Transverse colon (tissue), 4 donors: ENCODE data around the gene EGF. TPM values are rescaled to one million over a fixed set of nuclear protein-coding genes. Genes with fewer than 3 reads are reported as not detected.

Experiments
- DNase-seq: peaks from one replicate; pipeline ENCODE4 v3.0.0-alpha.2; 2019
- H3K27ac ChIP-seq, 4 donors: fragments of 200-600 bp; sonication (generic); 2 replicates each; pipeline ENCODE4 v1.5.1; 2016 to 2018; ENCODE audit warnings: inconsistent platforms in 4 of 4
- H3K27me3 ChIP-seq: fragments of 200-600 bp; sonication (generic); 2 replicates; pipeline ENCODE4 v1.5.1; 2017; ENCODE audit warnings: inconsistent platforms
- H3K36me3 ChIP-seq, 4 donors: fragments of 200-600 bp; sonication (generic); 2 replicates each; pipeline ENCODE4 v1.5.1; 2017 to 2019; ENCODE audit warnings: inconsistent platforms in 4 of 4
- H3K4me1 ChIP-seq, 4 donors: fragments of 200-600 bp; sonication (generic); 2 replicates each; pipeline ENCODE4 v1.5.1; 2017 to 2020; ENCODE audit warnings: inconsistent platforms in 4 of 4
- H3K4me3 ChIP-seq, 4 donors: fragments of 200-600 bp; sonication (generic); 1 replicate in 1 of 4; 2 replicates in 3 of 4; pipeline versions ENCODE4 v1.5.1 to v1.6.1; 2017 to 2019; ENCODE audit warnings: inconsistent platforms in 4 of 4
- H3K9me3 ChIP-seq, 2 donors: fragments of 200-600 bp; sonication (generic); 2 replicates each; pipeline ENCODE4 v1.5.1; 2017 to 2019; ENCODE audit warnings: inconsistent platforms in 2 of 2
- CTCF ChIP-seq, 5 experiments: fragments of 200-600 bp in 3 of 5; fragments of 450-650 bp in 2 of 5; sonication (generic) in 3 of 5; IDR thresholded peaks; 1 replicate in 2 of 5; 2 replicates in 3 of 5; pipeline ENCODE4 v1.5.1; 2016 to 2017; ENCODE audit warnings: antibody characterized with exemption in 5 of 5, inconsistent platforms in 3 of 5, mild to moderate bottlenecking in 2 of 5, moderate library complexity in 1 of 5
- EP300 ChIP-seq: sonication (generic); formaldehyde crosslinking; IDR thresholded peaks from one replicate; pipeline ENCODE4 v1.6.1; 2017; ENCODE audit warnings: antibody characterized with exemption, low read depth
- POLR2A ChIP-seq: fragments of 450-650 bp; IDR thresholded peaks from one replicate; pipeline ENCODE4 v1.6.1; 2016; ENCODE audit warnings: antibody characterized with exemption, mild to moderate bottlenecking, moderate library complexity
- POLR2AphosphoS5 ChIP-seq, 3 donors: sonication (generic); formaldehyde crosslinking; IDR thresholded peaks; one replicate each; pipeline ENCODE4 v1.6.1; 2016; ENCODE audit warnings: antibody characterized with exemption in 3 of 3
- WGBS, 2 donors: methylation state at CpG; one replicate each; pipeline ENCODE4 v1.1.5; 2018; ENCODE audit warnings: low coverage in 1 of 2; 5-methylcytosine and 5-hydroxymethylcytosine counted together
- in situ Hi-C, 4 donors: fragments of 200-750 bp; cut with MboI; loops; one replicate each; pipeline versions ENCODE4 v1.15.0 to v1.15.1; 2017; ENCODE audit warnings: low sequenced_read_pairs in 3 of 4, low pct_ligation_motif_present in 1 of 4, low pct_unique_long_range_greater_than_20kb in 1 of 4
- intact Hi-C: fragments of 100-400 bp; cut with DNase I; formaldehyde crosslinking; loops from one replicate; pipeline ENCODE4 v1.15.1; 2023; ENCODE audit warnings: low total_unique reads
- total RNA-seq, 4 donors: library from RNA; depleted of rRNA; stranded (reverse); fragments of >200 nt; gene quantifications; one replicate each; pipeline ENCODE4 v1.1.0, GENCODE V29; 2016

EGF gene
- total RNA-seq, 4 donors from 2014 or later = 0.79 to 3.1 (median 1.1) TPM

GRCh38 chr4:109999585-109999912 lies 86.9 kb downstream of the EGF start:
- intact Hi-C loops (loop anchor here (5.0 kb wide), 1 partner anchor 518 kb away; no protein-coding TSS in a partner anchor), in situ Hi-C loops (loop anchor here in 2 of 4 donors (5.0 kb wide), 1 partner anchor 518 kb away; no protein-coding TSS in a partner anchor)
- Histone ChIP-seq H3K4me3 (no peak overlapping the region), H3K36me3 (no peaks in the 10 kb centered on the region), H3K27me3 (no peaks in the 10 kb centered on the region), H3K4me1 (peaks cover 0 to 5% (median 0%) of the 10 kb centered on the region in 4 donors), H3K9me3 (no peaks in the 10 kb centered on the region), H3K27ac (no peak overlapping the region)
- 66% methylated on average over 9 of the region's 9 CpGs; no CpG with 5 or more reads in 1 of the 2 donors for WGBS, 2 donors
- DNase-seq = no peak
- TF ChIP-seq EP300 (no peak), POLR2A (no peak), CTCF (IDR thresholded peaks at IDR 0.05) (no peak), POLR2AphosphoS5 (IDR thresholded peaks at IDR 0.05) (no peak)

DNA sequence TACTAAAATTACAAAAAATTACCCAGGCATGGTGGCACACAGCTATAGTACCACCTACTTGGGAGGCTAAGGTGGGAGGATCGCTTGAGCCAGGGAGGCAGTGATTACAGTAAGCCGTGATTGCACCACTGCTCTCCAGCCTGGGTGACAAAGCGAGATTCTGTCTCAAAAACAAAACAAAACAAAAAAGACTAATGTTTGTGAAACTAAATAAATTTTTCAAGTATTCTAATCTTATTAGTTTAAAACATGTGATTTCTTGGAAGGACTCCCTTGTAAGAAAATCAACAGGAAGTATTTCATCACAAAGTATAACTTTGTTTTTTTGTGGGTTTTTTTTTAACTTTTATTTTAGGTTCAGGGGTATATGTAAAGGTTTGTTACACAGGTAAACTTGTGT lies 89.6 kb downstream of the EGF start:
- Histone ChIP-seq H3K4me3 (no peak overlapping the region), H3K4me1 (peaks cover 0 to 5% (median 0%) of the 10 kb centered on the region in 4 donors), H3K27ac (no peak overlapping the region), H3K36me3 (no peaks in the 10 kb centered on the region), H3K9me3 (no peaks in the 10 kb centered on the region), H3K27me3 (no peaks in the 10 kb centered on the region)
- intact Hi-C loops = no loop called here
- DNase-seq = no peak
- TF ChIP-seq EP300 (no peak), POLR2AphosphoS5 (IDR thresholded peaks at IDR 0.05) (no peak), POLR2A (no peak), CTCF (IDR thresholded peaks at IDR 0.05) (no peak)
- 64 to 79% methylated on average over 2 to 3 of the region's 3 CpGs for WGBS, 2 donors
- in situ Hi-C loops = loop anchor here in 2 of 4 donors (10.0 to 25.0 kb wide), 3 partner anchors 310 to 502 kb away; no protein-coding TSS in a partner anchor

DNA sequence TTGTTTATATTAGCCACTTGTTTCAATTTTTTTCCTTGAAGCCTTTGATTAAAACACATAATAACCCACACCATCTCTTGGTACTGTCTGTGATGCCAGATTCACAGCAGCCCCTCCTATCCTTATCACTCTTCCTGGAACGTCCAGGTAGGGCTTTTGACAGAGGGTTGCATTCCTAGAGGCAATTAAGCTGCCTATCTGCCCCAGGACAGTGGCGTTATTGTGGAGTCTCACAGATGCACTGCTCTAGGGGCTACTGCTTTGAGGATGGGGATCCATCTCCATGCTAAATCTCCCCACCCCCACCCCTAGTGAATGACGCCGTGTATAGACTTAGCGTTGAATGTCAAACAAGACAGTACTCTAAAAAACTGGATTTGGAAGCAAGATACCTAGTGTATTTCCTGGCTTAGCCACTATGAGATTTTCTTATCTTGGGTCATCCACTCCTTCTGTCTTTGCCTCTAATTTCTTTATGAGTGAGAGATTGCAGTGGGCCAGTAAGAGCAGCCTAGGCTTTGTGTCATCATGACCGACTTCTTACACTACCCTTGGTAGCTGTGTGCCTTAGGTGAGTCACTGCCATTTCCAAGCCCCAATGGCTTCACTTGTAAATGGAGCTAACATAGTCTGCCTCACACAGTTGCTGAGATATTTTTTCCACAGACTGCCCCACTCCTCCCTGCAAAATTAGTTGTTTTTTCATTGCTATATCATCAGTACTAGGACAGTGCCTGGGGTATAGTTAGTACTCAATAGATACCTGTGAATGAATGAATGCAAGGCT lies 90.9 kb downstream of the EGF start:
- intact Hi-C loops (no loop called here), in situ Hi-C loops (loop anchor here in 2 of 4 donors (10.0 to 25.0 kb wide), 3 partner anchors 309 to 501 kb away; no protein-coding TSS in a partner anchor)
- H3K4me1 ChIP-seq = peaks cover 0 to 5% (median 0%) of the 10 kb centered on the region in 4 donors
- no peak for TF ChIP-seq CTCF (IDR thresholded peaks at IDR 0.05)
- TF ChIP-seq POLR2AphosphoS5 (IDR thresholded peaks at IDR 0.05) = no peak
- TF ChIP-seq EP300 = no peak
- TF ChIP-seq POLR2A = no peak
- WGBS, 2 donors = 34 to 68% methylated on average over 3 to 6 of the region's 6 CpGs
- DNase-seq = no peak
- H3K27me3 ChIP-seq = no peaks in the 10 kb centered on the region
- H3K36me3 ChIP-seq = no peaks in the 10 kb centered on the region
- H3K27ac ChIP-seq = no peak overlapping the region
- no peaks in the 10 kb centered on the region for H3K9me3 ChIP-seq
- H3K4me3 ChIP-seq = no peak overlapping the region

GRCh38 chr4:110004556-110004955 lies 91.9 kb downstream of the EGF start:
- in situ Hi-C loops (loop anchor here in 2 of 4 donors (10.0 to 25.0 kb wide), 3 partner anchors 308 to 500 kb away; no protein-coding TSS in a partner anchor), intact Hi-C loops (no loop called here)
- H3K4me1 ChIP-seq = no peaks in the 10 kb centered on the region
- no peaks in the 10 kb centered on the region for H3K36me3 ChIP-seq
- H3K27ac ChIP-seq = no peak overlapping the region
- WGBS, 2 donors = 96 to 100% methylated on average over 1 of the region's 1 CpG
- H3K27me3 ChIP-seq = no peaks in the 10 kb centered on the region
- H3K4me3 ChIP-seq = no peak overlapping the region
- DNase-seq = no peak
- no peaks in the 10 kb centered on the region for H3K9me3 ChIP-seq
- TF ChIP-seq CTCF (IDR thresholded peaks at IDR 0.05) (no peak), POLR2AphosphoS5 (IDR thresholded peaks at IDR 0.05) (no peak), POLR2A (no peak), EP300 (no peak)
